Right lobe of liver (tissue), 6 donors: ENCODE results near the gene HSF4. TPM values are rescaled to one million over a fixed set of nuclear protein-coding genes. Genes with fewer than 3 reads are reported as not detected.

Source experiments
- ATAC-seq, 4 donors: fragments of 200-7000 bp; cut with Tn5 transposase; one replicate each; pipeline ENCODE4 v1.9.1; 2020; ENCODE audit warnings: mild to moderate bottlenecking in 4 of 4, moderate library complexity in 4 of 4
- DNase-seq, 3 donors: peaks; one replicate each; pipeline ENCODE4 v3.0.0-alpha.2; 2020
- H3K27ac ChIP-seq, 3 donors: fragments of 200-600 bp; one replicate each; pipeline ENCODE4 v1.8.0; 2022
- H3K27me3 ChIP-seq, 2 donors: fragments of 200-600 bp; one replicate each; pipeline ENCODE4 v1.8.0; 2022
- H3K36me3 ChIP-seq, 4 donors: fragments of 200-600 bp; sonication (generic) in 1 of 4; one replicate each; pipeline versions ENCODE4 v1.5.1 to v1.8.0; 2017 to 2022; ENCODE audit warnings: control low read depth in 1 of 4
- H3K4me1 ChIP-seq, 4 donors: fragments of 200-600 bp; sonication (generic) in 1 of 4; one replicate each; pipeline versions ENCODE4 v1.5.1 to v1.8.0; 2017 to 2022; ENCODE audit warnings: control low read depth in 1 of 4
- H3K4me3 ChIP-seq, 3 donors: fragments of 200-600 bp; one replicate each; pipeline ENCODE4 v1.8.0; 2022
- H3K9me3 ChIP-seq, 4 donors: fragments of 200-600 bp; sonication (generic) in 1 of 4; one replicate each; pipeline versions ENCODE4 v1.5.1 to v1.8.0; 2017 to 2022; ENCODE audit warnings: control low read depth in 1 of 4
- CTCF ChIP-seq, 4 donors: fragments of 200-600 bp in 3 of 4; fragments of 450-650 bp in 1 of 4; IDR thresholded peaks; one replicate each; pipeline versions ENCODE4 v1.5.1 to v1.8.0; 2016 to 2022; ENCODE audit warnings: antibody characterized with exemption in 4 of 4, mild to moderate bottlenecking in 2 of 4
- POLR2A ChIP-seq: fragments of 450-650 bp; IDR thresholded peaks from one replicate; pipeline ENCODE4 v1.6.1; 2017; ENCODE audit warnings: antibody characterized with exemption, mild to moderate bottlenecking
- WGBS: methylation state at CpG from one replicate; pipeline ENCODE4 v1.1.6; 2018; ENCODE audit warnings: low coverage, low lambda C conversion rate; ENCODE audit not compliant: insufficient coverage; ENCODE audit errors: missing lambda C conversion rate; 5-methylcytosine and 5-hydroxymethylcytosine counted together
- intact Hi-C, 2 donors: fragments of 100-400 bp; cut with DNase I; formaldehyde crosslinking; loops; one replicate each; pipeline versions ENCODE4 v1.11.2 to v1.14.1; 2022
- total RNA-seq, 6 experiments: library from RNA; depleted of rRNA in 2 of 6; stranded (reverse); fragments of >200 nt in 2 of 6; fragmentation: NEBNext Ultra II Directional in 3 of 6; extraction: Animal tissue kit (Norgen Biotek cat#: 25700) in 3 of 6; gene quantifications; one replicate each; pipeline versions ENCODE4 v1.1.0 to v1.2.4, GENCODE V29; 2016 to 2023
- donor health status: DM: no; HTN: yes; CAD: no.
- donor health status: DM: no; HTN: no; CAD: no.
- donor health status: DM: no; HTN: no; CAD: no.
- donor health status: DM: no; HTN: yes; CAD: no.
- donor health status: DM: no; HTN: yes; CAD: no.

Gene HSF4
- total RNA-seq, 6 experiments from 2014 or later: 10.4 to 44.1 (median 30.1) TPM

GRCh38 chr16:67173323-67173722 lies 8.8 kb downstream of the HSF4 start:
- Histone ChIP-seq H3K9me3 (no peaks in the 10 kb centered on the region), H3K27me3 (no peaks in the 10 kb centered on the region), H3K27ac (peak overlapping the region; percentile 63 to 76 (median 71)), H3K4me3 (peak overlapping the region; percentile 46 to 48 (median 47)), H3K4me1 (peaks cover 0 to 37% (median 7%) of the 10 kb centered on the region in 4 donors), H3K36me3 (no peaks in the 10 kb centered on the region)
- 94% methylated on average over 1 of the region's 1 CpG for WGBS
- ATAC-seq: no peak
- intact Hi-C loops: no loop called here
- DNase-seq: no peak
- TF ChIP-seq POLR2A (no peak), CTCF (IDR thresholded peaks at IDR 0.05) (no peak)

DNA sequence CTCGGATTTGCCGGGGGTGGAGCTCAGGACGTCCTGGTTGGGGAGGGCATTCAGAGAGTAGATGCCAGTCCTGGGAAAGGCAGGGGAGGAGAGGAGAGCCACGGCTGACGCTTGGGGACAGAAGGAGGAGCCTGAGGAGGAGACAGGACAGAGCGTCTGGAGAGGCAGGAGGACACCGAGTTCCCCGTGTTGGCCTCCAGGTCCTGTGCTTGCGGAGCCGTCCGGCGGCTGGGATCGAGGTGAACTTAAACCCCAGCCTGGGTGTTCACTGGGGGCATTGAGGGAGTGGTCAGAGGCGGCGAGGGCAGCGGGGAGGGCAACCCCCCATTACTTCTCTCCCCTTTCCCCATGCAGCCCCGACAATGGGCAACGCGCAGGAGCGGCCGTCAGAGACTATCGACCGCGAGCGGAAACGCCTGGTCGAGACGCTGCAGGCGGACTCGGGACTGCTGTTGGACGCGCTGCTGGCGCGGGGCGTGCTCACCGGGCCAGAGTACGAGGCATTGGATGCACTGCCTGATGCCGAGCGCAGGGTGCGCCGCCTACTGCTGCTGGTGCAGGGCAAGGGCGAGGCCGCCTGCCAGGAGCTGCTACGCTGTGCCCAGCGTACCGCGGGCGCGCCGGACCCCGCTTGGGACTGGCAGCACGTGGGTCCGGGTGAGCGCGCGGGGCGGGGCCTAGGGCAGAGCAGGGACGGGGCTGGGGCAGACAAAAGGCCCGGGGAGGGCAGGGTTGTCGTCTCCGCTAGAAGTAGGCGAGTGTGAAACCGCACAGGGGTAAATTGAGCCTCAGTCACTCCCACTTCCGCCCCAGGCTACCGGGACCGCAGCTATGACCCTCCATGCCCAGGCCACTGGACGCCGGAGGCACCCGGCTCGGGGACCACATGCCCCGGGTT lies 9.5 kb downstream of the HSF4 start:
- ATAC-seq: peak; percentile 62 to 86 (median 82)
- H3K9me3 ChIP-seq: no peaks in the 10 kb centered on the region
- no peaks in the 10 kb centered on the region for H3K27me3 ChIP-seq
- H3K27ac ChIP-seq: peak overlapping the region; percentile 63 to 76 (median 71)
- TF ChIP-seq POLR2A (peak; percentile 86), CTCF (IDR thresholded peaks at IDR 0.05) (peak; percentile 23 to 51 (median 34))
- DNase-seq: peak; percentile 92 to 96 (median 96)
- no peaks in the 10 kb centered on the region for H3K36me3 ChIP-seq
- under 1% methylated on average over 8 of the region's 71 CpGs for WGBS
- peak overlapping the region; percentile 46 to 48 (median 47) for H3K4me3 ChIP-seq
- peaks cover 0 to 43% (median 10%) of the 10 kb centered on the region in 4 donors for H3K4me1 ChIP-seq
- intact Hi-C loops: no loop called here

DNA sequence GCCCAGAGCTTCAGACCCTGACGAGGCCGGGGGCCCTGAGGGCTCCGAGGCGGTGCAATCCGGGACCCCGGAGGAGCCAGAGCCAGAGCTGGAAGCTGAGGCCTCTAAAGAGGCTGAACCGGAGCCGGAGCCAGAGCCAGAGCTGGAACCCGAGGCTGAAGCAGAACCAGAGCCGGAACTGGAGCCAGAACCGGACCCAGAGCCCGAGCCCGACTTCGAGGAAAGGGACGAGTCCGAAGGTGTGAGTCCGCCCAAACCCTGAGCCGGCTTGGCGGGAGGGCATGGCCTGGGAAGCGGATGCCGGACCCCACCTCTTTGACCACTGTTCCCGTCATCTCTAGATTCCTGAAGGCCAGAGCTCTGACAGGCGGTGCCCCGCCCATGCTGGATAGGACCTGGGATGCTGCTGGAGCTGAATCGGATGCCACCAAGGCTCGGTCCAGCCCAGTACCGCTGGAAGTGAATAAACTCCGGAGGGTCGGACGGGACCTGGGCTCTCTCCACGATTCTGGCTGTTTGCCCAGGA lies 10.2 kb downstream of the HSF4 start:
- WGBS: 49% methylated on average over 5 of the region's 31 CpGs
- Histone ChIP-seq H3K9me3 (no peaks in the 10 kb centered on the region), H3K27me3 (no peaks in the 10 kb centered on the region), H3K4me3 (peak overlapping the region; percentile 46 to 48 (median 47)), H3K27ac (peak overlapping the region; percentile 63 to 76 (median 71)), H3K36me3 (no peaks in the 10 kb centered on the region), H3K4me1 (peaks cover 0 to 36% (median 10%) of the 10 kb centered on the region in 4 donors)
- DNase-seq (no peak), ATAC-seq (no peak)
- TF ChIP-seq CTCF (IDR thresholded peaks at IDR 0.05) (no peak), POLR2A (no peak)
- intact Hi-C loops: no loop called here

DNA sequence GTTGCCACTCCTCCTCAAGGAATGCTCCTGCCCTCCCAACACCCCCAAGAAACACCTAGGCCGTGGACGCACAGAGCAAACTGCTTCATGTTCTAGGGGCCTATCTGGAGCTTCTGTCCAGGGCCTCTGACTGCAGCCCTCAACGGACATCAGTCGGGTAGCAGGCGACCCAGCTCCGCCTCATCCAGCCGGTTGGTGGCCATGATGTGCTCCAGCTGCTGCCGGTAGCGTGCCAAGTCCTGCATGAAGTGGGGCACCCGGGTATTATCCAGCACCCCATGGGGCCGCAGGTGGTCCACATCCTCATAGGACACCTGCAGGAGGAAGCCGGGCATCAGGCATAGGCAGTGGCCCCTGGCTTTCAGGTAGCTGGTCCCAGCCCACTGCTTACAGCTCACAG lies 12.1 kb downstream of the HSF4 start:
- DNase-seq (no peak), ATAC-seq (no peak)
- Histone ChIP-seq H3K36me3 (no peaks in the 10 kb centered on the region), H3K4me3 (no peak overlapping the region), H3K27ac (no peak overlapping the region), H3K4me1 (peaks cover 0 to 32% (median 10%) of the 10 kb centered on the region in 4 donors), H3K27me3 (no peaks in the 10 kb centered on the region), H3K9me3 (no peaks in the 10 kb centered on the region)
- WGBS: 86% methylated on average over 1 of the region's 12 CpGs
- intact Hi-C loops: no loop called here
- TF ChIP-seq POLR2A: no peak
- no peak for TF ChIP-seq CTCF (IDR thresholded peaks at IDR 0.05)
